SK-N-SH (cell line): ENCODE data around the gene IPO9. TPM values are rescaled to one million over a fixed set of nuclear protein-coding genes. Genes with fewer than 3 reads are reported as not detected.
A peak's percentile ranks its signal among the peaks of the same experiment; 100 is the strongest.

Experiments used
- CTCF ChIA-PET: fragments of 300-600, 350-600 bp; formaldehyde crosslinking; extraction: SDS; loops from one replicate; lab custom pipeline; 2021; lab: Yijun Ruan, JAX
- POLR2A ChIA-PET: fragments of 350-600 bp; sonication (Branson Sonifier 250); formaldehyde crosslinking; extraction: SDS; loops from one replicate; lab custom pipeline; 2020; ENCODE audit warnings: antibody characterized with exemption, inconsistent platforms; lab: Yijun Ruan, JAX
- DNase-seq: peaks from one replicate; pipeline ENCODE4 v3.0.0; 2012
- H2AFZ ChIP-seq: fragments of 200-600 bp; sonication (generic); 2 replicates; pipeline ENCODE4 v1.8.1; 2016; ENCODE audit warnings: antibody characterized with exemption, mild to moderate bottlenecking, low read depth
- H3F3A ChIP-seq: fragments of 200-600 bp; sonication (generic); replicated peaks from 2 replicates; pipeline ENCODE3; 2016; ENCODE audit warnings: antibody characterized with exemption, mild to moderate bottlenecking; ENCODE audit not compliant: insufficient read depth
- H3K27ac ChIP-seq, 2 experiments: fragments of 200-500 bp in 1 of 2; fragments of 200-600 bp in 1 of 2; sonication (Bioruptor generic) in 1 of 2; sonication (generic), shearing (Covaris generic) in 1 of 2; 2 replicates each; pipeline versions ENCODE4 v1.5.1 to v1.6.1; 2014 to 2016; ENCODE audit warnings: low read depth in 2 of 2, inconsistent platforms in 1 of 2, low read length in 1 of 2, mild to moderate bottlenecking in 1 of 2, mixed read lengths in 1 of 2
- H3K27me3 ChIP-seq: fragments of 200-600 bp; sonication (generic), shearing (Covaris generic); 2 replicates; pipeline ENCODE4 v1.6.1; 2016; ENCODE audit warnings: mixed run types; ENCODE audit not compliant: insufficient read depth
- H3K36me3 ChIP-seq, 2 experiments: fragments of 200-500 bp in 1 of 2; fragments of 200-600 bp in 1 of 2; sonication (Bioruptor generic) in 1 of 2; sonication (generic) in 1 of 2; replicated peaks in 1 of 2; 2 replicates each; pipeline versions ENCODE3 to v1.5.1; 2014 to 2016; ENCODE audit warnings: low read length in 1 of 2, mild to moderate bottlenecking in 1 of 2; ENCODE audit not compliant: insufficient read depth in 2 of 2, control insufficient read depth in 1 of 2
- H3K4me1 ChIP-seq, 2 experiments: fragments of 200-500 bp in 1 of 2; fragments of 200-600 bp in 1 of 2; sonication (Bioruptor generic) in 1 of 2; sonication (generic), shearing (Covaris generic) in 1 of 2; 2 replicates each; pipeline versions ENCODE4 v1.5.1 to v1.6.1; 2014 to 2016; ENCODE audit warnings: low read depth in 1 of 2, low read length in 1 of 2, mixed run types in 1 of 2; ENCODE audit not compliant: insufficient read depth in 2 of 2, control insufficient read depth in 1 of 2
- H3K4me2 ChIP-seq: fragments of 200-600 bp; sonication (generic), shearing (Covaris generic); 2 replicates; pipeline ENCODE4 v1.6.1; 2017; ENCODE audit warnings: mixed run types
- H3K4me3 ChIP-seq, 2 experiments: fragments of 200-500 bp in 1 of 2; fragments of 200-600 bp in 1 of 2; sonication (Bioruptor generic) in 1 of 2; sonication (generic), shearing (Covaris generic) in 1 of 2; 2 replicates each; pipeline versions ENCODE4 v1.5.1 to v1.8.1; 2014 to 2016; ENCODE audit warnings: low read depth in 2 of 2, inconsistent platforms in 1 of 2, low read length in 1 of 2, mild to moderate bottlenecking in 1 of 2, mixed read lengths in 1 of 2, moderate library complexity in 1 of 2
- H3K79me2 ChIP-seq: fragments of 200-600 bp; sonication (generic); 2 replicates; pipeline ENCODE4 v1.8.1; 2017; ENCODE audit warnings: mild to moderate bottlenecking; ENCODE audit not compliant: insufficient read depth
- H3K9ac ChIP-seq: fragments of 200-600 bp; sonication (generic); 2 replicates; pipeline ENCODE4 v1.6.1; 2017; ENCODE audit warnings: mixed run types
- H3K9me2 ChIP-seq: fragments of 200-600 bp; sonication (generic); 2 replicates; pipeline ENCODE4 v1.6.1; 2017; ENCODE audit warnings: mixed run types
- H3K9me3 ChIP-seq: fragments of 200-600 bp; sonication (generic); 2 replicates; pipeline ENCODE4 v1.6.1; 2017; ENCODE audit warnings: mixed run types, mild to moderate bottlenecking, moderate library complexity
- H4K20me1 ChIP-seq: fragments of 200-600 bp; sonication (generic); 2 replicates; pipeline ENCODE4 v1.6.1; 2017; ENCODE audit warnings: mild to moderate bottlenecking, mixed run types; ENCODE audit not compliant: insufficient read depth
- CTCF ChIP-seq: fragments of 200-600 bp; sonication (generic); IDR thresholded peaks from 2 replicates; pipeline ENCODE4 v1.6.1; 2017; ENCODE audit warnings: antibody characterized with exemption, mild to moderate bottlenecking, moderate library complexity
- EZH2phosphoT487 ChIP-seq: fragments of 200-600 bp; sonication (generic); IDR thresholded peaks from 2 replicates; pipeline ENCODE4 v1.6.1; 2017; ENCODE audit warnings: low read depth, mixed run types, mild to moderate bottlenecking, antibody characterized with exemption, moderate library complexity, borderline replicate concordance
- FOXJ3 ChIP-seq: sonication (generic); formaldehyde crosslinking; IDR thresholded peaks from 2 replicates; pipeline ENCODE4 v1.5.1; 2020; ENCODE audit warnings: mild to moderate bottlenecking, missing genetic modification reagents
- GABPA ChIP-seq: IDR thresholded peaks from 2 replicates; pipeline ENCODE4 v1.4.0; 2012; ENCODE audit warnings: low read depth, mild to moderate bottlenecking
- JUND ChIP-seq: IDR thresholded peaks from 2 replicates; pipeline ENCODE4 v1.4.0; 2012
- MAX ChIP-seq: IDR thresholded peaks from 2 replicates; pipeline ENCODE4 v1.4.0; 2012; ENCODE audit warnings: low read depth
- MEF2A ChIP-seq: IDR thresholded peaks from 2 replicates; pipeline ENCODE4 v1.4.0; 2012; ENCODE audit warnings: low read depth, borderline replicate concordance
- NRF1 ChIP-seq: IDR thresholded peaks from 2 replicates; pipeline ENCODE4 v1.6.1; 2012; ENCODE audit warnings: low read depth, mild to moderate bottlenecking, low read length
- POLR2AphosphoS5 ChIP-seq: IDR thresholded peaks from 2 replicates; pipeline ENCODE4 v1.6.1; 2012; ENCODE audit warnings: low read depth, low read length
- RCOR1 ChIP-seq: fragments of 150-350 bp; IDR thresholded peaks from 2 replicates; pipeline ENCODE4 v1.6.1; 2017; ENCODE audit warnings: antibody characterized with exemption, low read length
- REST ChIP-seq: IDR thresholded peaks from 2 replicates; pipeline ENCODE4 v1.6.1; 2012; ENCODE audit warnings: mild to moderate bottlenecking, low read depth, low read length, moderate library complexity
- TEAD4 ChIP-seq: IDR thresholded peaks from 2 replicates; pipeline ENCODE4 v1.4.0; 2012; ENCODE audit warnings: mild to moderate bottlenecking, borderline replicate concordance; ENCODE audit not compliant: insufficient read depth
- USF1 ChIP-seq: IDR thresholded peaks from 2 replicates; pipeline ENCODE4 v1.4.0; 2012; ENCODE audit warnings: low read depth, borderline replicate concordance
- ZBTB33 ChIP-seq: IDR thresholded peaks from 2 replicates; pipeline ENCODE4 v1.4.0; 2012; ENCODE audit warnings: low read depth, borderline replicate concordance
- WGBS: methylation state at CpG from one replicate; pipeline ENCODE4 v1.1.6; 2017; ENCODE audit warnings: low lambda C conversion rate; 5-methylcytosine and 5-hydroxymethylcytosine counted together
- polyA plus RNA-seq, 3 experiments: library from polyadenylated mRNA; depleted of rRNA; stranded (reverse); fragments of >200 nt; gene quantifications; 2 replicates each; pipeline ENCODE4 v1.2.3, GENCODE V29; 2012

IPO9 gene
- polyA plus RNA-seq, 1 of the 3 experiments (the other 2 are of a cell fraction), result 24.5 TPM

- Histone ChIP-seq H3K4me3 (no peak overlapping the region), H2AFZ (no peak overlapping the region), H3F3A (peaks cover 22% of the 10 kb centered on the region), H3K79me2 (no peaks in the 10 kb centered on the region), H3K9ac (no peak overlapping the region), H3K27ac (peak overlapping the region in 1 of 2 experiments; percentile 19; a peak in 1 of 4 replicates), H3K9me2 (no peaks in the 10 kb centered on the region), H3K36me3 (no peaks in the 10 kb centered on the region), H3K9me3 (no peaks in the 10 kb centered on the region), H3K4me2 (0 out of 2 replicates have a peak overlapping the region, but pooled peaks have one; percentile 13), H3K27me3 (no peaks in the 10 kb centered on the region), H4K20me1 (peaks cover 4% of the 10 kb centered on the region; the same call in 1 of the 2 replicates), H3K4me1 (peaks cover 28 to 49% of the 10 kb centered on the region in 2 experiments; a peak in 3 of 4 replicates)
- TF ChIP-seq EZH2phosphoT487 (no peak), POLR2AphosphoS5 (no peak), CTCF (no peak), TEAD4 (no peak), FOXJ3 (CRISPR knock-in tag) (no peak), GABPA (no peak), MAX (no peak), ZBTB33 (no peak), NRF1 (no peak), RCOR1 (no peak), USF1 (no peak), MEF2A (no peak), JUND (no peak), REST (no peak)
- POLR2A ChIA-PET, result no interaction called here
- DNase-seq, result no peak
- 83% methylated on average over 6 of the region's 6 CpGs for WGBS
- CTCF ChIA-PET, result interaction anchor here (1.7 to 14.7 kb wide), 4 partner anchors 10 to 373 kb away, joined by 6 to 222 read pairs (median 25); no protein-coding TSS in a partner anchor
Observed at GRCh38 chr1:201885531-201886075, 56.6 kb downstream of the IPO9 start.
